ENCODE measurements around the gene ZFC3H1. TPM values are rescaled to one million over a fixed set of nuclear protein-coding genes. Genes with fewer than 3 reads are reported as not detected.
A peak's percentile ranks its signal among the peaks of the same experiment; 100 is the strongest.

Gene ZFC3H1
- total RNA-seq, 1 experiment from 2014 or later, result 12.0 TPM

GRCh38 chr12:71684081-71684480 is 20.4 kb upstream of the ZFC3H1 start:
- DNase-seq (ENCODE audit: low read depth), result no peak

GRCh38 chr12:71683633-71684032 is 20.0 kb upstream of the ZFC3H1 start:
- no peak for DNase-seq (ENCODE audit: low read depth)

DNA sequence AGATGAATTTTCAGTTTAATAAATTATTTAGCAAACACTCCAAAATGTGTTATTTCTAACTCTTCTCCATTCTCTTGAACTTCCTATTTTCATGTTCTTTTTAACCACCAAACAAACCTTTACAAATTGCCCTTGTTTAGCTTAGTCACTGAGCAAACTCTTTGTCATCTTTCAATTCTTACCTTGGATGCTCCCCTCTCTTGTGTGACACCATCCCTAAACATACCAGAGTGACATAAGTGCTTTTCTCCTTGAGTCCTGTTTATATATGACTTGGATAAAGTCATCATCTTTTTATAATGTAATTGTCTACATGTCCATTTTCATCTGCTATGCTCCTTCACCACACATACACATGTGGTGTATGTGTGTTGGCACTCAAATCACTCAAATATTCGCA is 18.8 kb upstream of the ZFC3H1 start:
- DNase-seq (ENCODE audit: low read depth), result no peak

DNA sequence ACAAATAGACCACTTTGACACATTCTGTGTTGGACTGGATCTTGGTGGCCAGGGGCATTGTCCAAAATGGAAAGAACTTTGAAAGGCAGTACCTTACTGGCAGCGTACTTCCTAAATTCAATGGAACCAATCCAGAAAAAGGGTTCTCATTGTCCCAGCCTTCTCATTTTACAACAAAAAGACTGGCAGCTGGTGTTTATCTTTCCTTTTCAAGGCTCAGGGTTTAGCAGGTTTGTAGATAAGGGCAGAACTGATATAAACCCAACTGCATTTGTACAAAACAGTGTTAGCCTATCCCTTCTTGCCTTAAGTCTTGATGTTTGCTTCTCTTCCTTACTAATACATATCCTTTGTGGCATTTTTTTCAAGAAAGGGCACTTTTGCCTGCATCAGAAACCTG is 8.2 kb upstream of the ZFC3H1 start:
- no peak for DNase-seq (ENCODE audit: low read depth)

DNA sequence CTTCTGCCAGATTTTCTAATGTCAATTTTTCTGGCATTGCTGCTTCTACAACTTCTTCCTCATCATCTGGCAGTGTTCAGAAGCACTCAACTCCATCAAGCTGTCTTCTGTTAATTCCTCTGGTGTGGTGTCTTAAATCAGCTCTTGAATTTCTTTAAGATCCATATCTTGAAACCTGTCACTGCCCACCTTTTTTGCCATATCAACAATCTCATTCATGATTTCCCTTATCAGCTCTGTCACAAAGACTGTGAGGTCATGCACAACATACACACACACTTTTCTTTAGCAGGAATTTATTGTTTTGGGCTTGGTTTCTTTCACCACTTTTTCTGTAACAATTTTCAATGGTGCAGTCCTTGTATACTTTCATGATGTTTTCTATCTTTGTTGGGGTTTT is 7.7 kb upstream of the ZFC3H1 start:
- no peak for DNase-seq (ENCODE audit: low read depth)

DNA sequence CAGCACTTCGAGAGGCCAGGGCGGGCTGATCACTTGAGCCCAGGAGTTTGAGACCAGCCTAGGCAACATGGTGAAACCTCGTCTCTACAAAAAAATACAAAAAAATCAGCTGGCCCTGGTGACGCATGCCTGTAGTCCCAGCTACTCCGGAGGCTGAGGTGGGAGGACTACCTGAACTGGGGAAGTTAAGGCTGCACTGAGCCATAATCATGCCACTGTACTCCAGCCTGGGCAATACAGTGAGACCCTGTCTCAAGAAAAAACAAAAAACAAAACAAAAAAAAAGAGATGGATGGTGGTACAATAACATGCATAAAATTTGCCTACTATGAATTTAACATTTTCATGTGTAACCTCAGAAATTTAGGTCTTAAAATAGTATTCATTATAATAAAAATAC is 2.6 kb upstream of the ZFC3H1 start:
- DNase-seq (ENCODE audit: low read depth), result no peak

- DNase-seq (ENCODE audit: low read depth), result no peak
Observed at GRCh38 chr12:71665090-71665463, 1.4 kb upstream of the ZFC3H1 start.

DNA sequence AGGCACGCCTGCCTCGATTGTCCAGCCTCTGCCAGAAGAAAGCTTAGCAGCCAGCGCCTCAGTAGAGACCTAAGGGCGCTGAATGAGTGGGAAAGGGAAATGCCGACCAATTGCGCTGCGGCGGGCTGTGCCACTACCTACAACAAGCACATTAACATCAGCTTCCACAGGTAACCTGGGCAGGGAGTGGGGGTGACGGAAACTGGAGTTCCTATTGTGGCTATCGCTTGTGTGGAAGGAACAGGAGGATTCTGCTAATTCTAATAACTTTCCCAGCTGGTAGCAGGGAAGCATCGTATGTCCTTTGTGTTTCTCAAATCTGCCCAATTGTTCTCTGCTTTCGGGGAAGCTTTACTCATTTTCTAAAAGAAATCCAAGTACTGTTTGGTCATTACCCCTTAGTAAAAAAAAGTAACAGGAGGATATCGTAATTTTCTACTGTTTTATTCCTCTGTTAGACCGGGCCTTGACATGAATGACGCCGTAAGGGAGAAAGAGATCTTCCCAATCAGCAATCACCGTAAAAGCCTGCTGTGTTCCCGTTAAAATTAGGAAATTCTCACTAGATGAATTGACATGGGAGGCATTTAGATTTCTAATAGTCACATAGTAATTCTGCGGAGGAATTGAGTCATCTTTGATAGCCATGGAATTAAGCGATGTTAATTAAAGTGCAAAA is 902 bp upstream of the ZFC3H1 start:
- no peak for DNase-seq (ENCODE audit: low read depth)

GRCh38 chr12:71662849-71663560 is 643 bp downstream of the ZFC3H1 start:
- peak; percentile 54 for DNase-seq (ENCODE audit: low read depth)

GRCh38 chr12:71661977-71662530 is 1.6 kb downstream of the ZFC3H1 start:
- no peak for DNase-seq (ENCODE audit: low read depth)

DNA sequence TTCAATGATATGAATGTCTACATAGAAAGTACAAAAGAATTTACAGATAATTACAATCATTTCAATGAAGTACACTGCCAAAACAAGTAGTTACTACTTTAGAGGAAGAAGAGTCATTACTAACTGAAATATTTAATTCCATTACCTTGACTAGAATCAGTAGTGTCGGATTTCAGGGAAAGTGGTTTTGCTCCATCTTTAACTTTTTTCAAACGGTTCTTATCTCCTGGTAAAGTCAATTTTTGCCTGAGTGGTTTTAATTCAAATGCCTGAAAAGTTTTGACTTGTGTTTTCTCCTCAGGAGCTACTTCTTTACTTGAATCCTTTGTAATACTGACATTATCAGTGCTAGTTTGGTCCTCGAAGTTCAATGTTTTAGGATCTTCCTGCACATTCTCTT is 6.9 kb downstream of the ZFC3H1 start:
- DNase-seq (ENCODE audit: low read depth), result no peak

DNA sequence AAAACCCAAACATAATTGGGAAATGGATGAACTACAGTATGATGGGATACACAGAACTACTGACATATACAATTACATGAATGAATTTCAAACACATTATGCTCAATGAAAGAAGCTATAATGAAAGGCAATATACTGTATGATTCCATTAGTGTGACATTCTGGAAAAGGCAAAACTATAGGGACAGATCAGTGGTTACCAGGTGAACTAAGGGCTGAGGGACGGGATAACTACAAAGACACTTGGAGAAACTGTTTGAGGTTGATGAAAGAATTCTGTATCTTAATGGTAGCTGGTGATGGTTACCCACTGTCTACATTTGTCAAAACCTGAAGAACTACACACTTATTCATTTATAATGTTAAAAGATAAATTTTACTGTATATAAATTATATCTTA is 7.7 kb downstream of the ZFC3H1 start:
- no peak for DNase-seq (ENCODE audit: low read depth)

DNA sequence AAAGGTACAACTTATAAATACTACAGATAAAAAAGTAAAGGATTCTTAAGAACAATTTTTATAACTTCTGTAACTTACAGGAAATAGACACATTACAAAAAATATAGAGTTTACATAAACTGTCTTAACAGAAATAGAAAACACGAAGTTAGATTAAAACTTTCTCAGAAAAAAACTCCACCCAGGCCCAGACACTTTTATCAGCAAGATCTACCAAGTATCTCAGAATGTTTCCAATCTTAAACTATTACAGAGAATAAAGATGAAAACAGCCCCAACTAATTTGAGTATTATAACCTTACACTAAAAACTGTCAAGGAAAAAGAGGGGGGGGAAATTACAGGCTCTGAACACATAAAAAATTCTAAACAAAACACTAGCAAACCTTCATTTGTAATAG is 8.2 kb downstream of the ZFC3H1 start:
- no peak for DNase-seq (ENCODE audit: low read depth)

- DNase-seq (ENCODE audit: low read depth), result no peak
Observed at GRCh38 chr12:71654200-71654599, 9.4 kb downstream of the ZFC3H1 start.

- no peak for DNase-seq (ENCODE audit: low read depth)
Observed at GRCh38 chr12:71653137-71653536, 10.5 kb downstream of the ZFC3H1 start.

DNA sequence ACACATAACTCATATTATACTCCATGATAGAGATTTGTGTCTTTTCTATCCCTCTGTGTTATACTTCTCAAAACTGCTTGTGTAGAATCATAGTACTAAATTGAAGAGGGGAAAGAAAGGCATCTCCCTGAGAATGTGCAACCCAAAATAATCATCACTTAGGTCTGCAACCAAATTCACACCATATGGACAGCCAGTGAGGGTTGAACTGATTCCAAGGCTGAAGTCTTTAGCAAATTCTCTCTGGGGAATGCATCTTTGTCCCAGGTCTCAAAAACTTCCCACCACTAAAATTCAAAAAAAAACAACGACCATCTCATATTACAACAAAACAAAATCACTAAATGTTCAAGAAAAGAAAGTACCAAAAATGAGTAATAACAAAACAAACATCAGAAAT is 11.0 kb downstream of the ZFC3H1 start:
- DNase-seq (ENCODE audit: low read depth), result no peak

- no peak for DNase-seq (ENCODE audit: low read depth)
Observed at GRCh38 chr12:71649401-71649800, 14.2 kb downstream of the ZFC3H1 start.

- DNase-seq (ENCODE audit: low read depth), result no peak
Observed at GRCh38 chr12:71648537-71648936, 15.1 kb downstream of the ZFC3H1 start.

DNA sequence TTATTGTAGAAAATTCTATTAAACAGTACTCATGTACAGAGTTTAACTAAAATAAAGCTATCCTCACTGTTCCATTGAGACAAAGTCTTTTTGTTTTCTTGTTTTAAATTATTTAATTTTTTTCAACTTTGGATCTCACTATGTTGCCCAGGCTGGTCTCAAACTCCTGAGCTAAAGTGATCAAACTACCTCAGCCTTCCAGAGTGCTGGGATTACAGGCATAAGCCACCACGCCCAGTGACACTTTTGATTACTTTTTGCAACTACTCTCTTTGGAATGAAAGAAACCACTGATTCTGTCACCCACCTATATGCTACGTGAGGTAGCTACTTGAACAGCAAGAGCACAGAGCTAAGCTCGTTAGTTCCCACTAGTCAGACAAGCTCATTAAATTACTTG is 17.1 kb downstream of the ZFC3H1 start:
- DNase-seq (ENCODE audit: low read depth), result no peak

DNA sequence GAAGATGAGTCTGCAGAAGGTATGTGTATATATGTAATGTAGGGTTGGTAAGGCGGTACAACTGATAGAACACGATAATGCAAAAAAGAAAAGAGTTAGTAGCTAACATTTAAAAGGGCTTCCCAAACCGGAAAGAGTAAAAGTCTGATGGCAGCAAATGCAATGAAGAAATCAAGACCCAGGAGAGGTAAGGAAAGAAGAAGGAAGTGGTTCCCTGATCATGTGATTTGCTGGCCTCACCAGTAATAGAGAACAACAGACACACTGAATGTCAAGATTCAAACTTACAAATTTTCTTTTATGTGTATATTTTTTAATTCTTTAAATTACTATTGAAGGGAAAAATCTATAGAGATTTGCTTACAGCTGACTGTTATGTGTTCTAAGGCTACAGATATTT is 18.4 kb downstream of the ZFC3H1 start:
- DNase-seq (ENCODE audit: low read depth), result no peak

DNA sequence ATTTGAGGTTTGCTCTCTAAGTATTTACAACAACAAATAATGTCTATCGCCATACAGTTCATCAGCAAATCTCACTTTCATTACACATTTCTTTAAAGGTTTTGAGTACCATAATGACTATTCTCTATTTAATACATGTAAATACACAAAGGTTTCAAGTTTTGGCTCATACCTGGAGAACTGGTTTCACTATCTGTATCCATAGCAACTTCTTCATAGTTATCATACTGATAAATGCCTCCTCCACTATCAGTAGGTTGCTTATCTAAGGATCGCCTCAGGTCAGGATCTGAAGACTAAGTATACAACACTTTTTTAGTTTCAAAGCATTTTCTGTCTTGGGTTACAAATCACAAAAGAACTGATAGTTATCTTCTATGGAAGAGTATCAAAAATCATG is 21.4 kb downstream of the ZFC3H1 start:
- no peak for DNase-seq (ENCODE audit: low read depth)

DNA sequence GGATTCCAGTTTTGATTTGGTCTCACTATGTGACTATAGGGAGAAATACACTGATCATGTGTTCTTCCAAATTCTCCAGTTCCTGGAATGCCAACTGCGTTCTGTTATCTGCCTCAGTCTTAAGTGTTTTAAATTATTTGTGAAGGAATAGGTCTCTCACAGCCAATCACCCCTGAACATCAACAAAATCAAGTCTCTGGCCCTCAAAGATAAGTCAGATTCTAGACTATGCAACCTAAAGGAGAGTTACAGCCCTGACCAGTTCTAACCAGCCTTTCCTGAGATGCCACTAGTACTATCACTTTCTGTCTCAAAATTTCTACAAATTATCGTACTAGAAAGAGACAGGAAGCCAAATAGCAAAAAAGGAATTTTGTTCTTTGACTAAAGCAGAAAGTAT is 22.3 kb downstream of the ZFC3H1 start:
- DNase-seq (ENCODE audit: low read depth), result no peak

DNA sequence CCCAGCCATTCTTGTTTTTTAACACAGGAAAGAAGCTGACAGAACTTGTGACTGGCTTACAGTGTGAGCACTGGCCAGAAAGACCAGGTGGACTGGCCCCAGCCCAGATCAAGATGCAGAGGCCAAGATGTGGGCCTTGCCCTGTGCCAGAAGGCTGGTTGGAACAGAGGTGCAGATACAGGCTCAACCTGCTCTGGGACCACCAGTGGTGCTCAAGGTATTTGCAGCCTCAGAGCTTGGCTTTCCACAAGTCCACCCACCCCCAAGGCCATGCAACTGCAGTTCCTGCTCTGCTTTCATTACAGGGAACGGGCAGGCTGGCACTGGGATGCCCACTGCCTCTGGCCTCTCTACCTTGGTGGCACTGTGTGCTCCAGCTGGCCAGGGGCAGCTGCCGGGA is 23.3 kb downstream of the ZFC3H1 start:
- DNase-seq (ENCODE audit: low read depth), result no peak

Data from RPMI7951 (cell line).